Erythroblast (primary cell): ENCODE data around the gene XPNPEP2.

Experiments used
- GATA1 ChIP-seq: IDR thresholded peaks from 2 replicates; pipeline ENCODE4 v1.6.1; 2011; ENCODE audit warnings: low read depth, mild to moderate bottlenecking, control low read depth, low read length, moderate library complexity
- POLR2A ChIP-seq: IDR thresholded peaks from 2 replicates; pipeline ENCODE4 v1.6.1; 2011; ENCODE audit warnings: mild to moderate bottlenecking, low read length

- no peak for TF ChIP-seq POLR2A
- no peak for TF ChIP-seq GATA1
Measured at GRCh38 chrX:129731228-129731627, 7.6 kb upstream of the XPNPEP2 start.
